Esophagus squamous epithelium (tissue), 5 donors: ENCODE results near the gene FHL5. TPM values are rescaled to one million over a fixed set of nuclear protein-coding genes. Genes with fewer than 3 reads are reported as not detected.
A peak's percentile ranks its signal among the peaks of the same experiment; 100 is the strongest.
"Not testable (repeated sequence)": the region's sequence is repeated elsewhere in the genome, so short reads cannot be mapped to it uniquely, and the experiment has no call there.

Source experiments
- DNase-seq: peaks from one replicate; lab custom pipeline; 2025; lab: John Stamatoyannopoulos, UW
- H3K27ac ChIP-seq, 4 donors: fragments of 200-600 bp; sonication (generic); one replicate each; pipeline ENCODE4 v1.5.1; 2016 to 2019; ENCODE audit warnings: mild to moderate bottlenecking in 1 of 4
- H3K27me3 ChIP-seq, 4 donors: fragments of 200-600 bp; sonication (generic); 1 replicate in 3 of 4; 2 replicates in 1 of 4; pipeline versions ENCODE4 v1.5.1 to v1.6.0; 2017 to 2021; ENCODE audit warnings: antibody characterized with exemption in 1 of 4
- H3K36me3 ChIP-seq, 3 donors: fragments of 200-600 bp; sonication (generic); one replicate each; pipeline ENCODE4 v1.5.1; 2016 to 2019
- H3K4me1 ChIP-seq, 3 donors: fragments of 200-600 bp; sonication (generic); one replicate each; pipeline ENCODE4 v1.5.1; 2017 to 2019
- H3K4me3 ChIP-seq, 4 donors: fragments of 200-600 bp; sonication (generic); 1 replicate in 3 of 4; 2 replicates in 1 of 4; pipeline ENCODE4 v1.5.1; 2016 to 2019; ENCODE audit warnings: mild to moderate bottlenecking in 2 of 4, moderate library complexity in 1 of 4
- H3K9me3 ChIP-seq, 3 donors: fragments of 200-600 bp; sonication (generic); one replicate each; pipeline ENCODE4 v1.5.1; 2016 to 2019
- POLR2A ChIP-seq, 4 donors: fragments of 450-650 bp; IDR thresholded peaks; one replicate each; pipeline ENCODE4 v1.6.1; 2017; ENCODE audit warnings: antibody characterized with exemption in 4 of 4, mild to moderate bottlenecking in 4 of 4, moderate library complexity in 3 of 4
- WGBS, 2 donors: methylation state at CpG; one replicate each; pipeline ENCODE4 v1.1.5; 2018; 5-methylcytosine and 5-hydroxymethylcytosine counted together
- intact Hi-C: fragments of 100-400 bp; cut with DNase I; formaldehyde crosslinking; loops from one replicate; pipeline ENCODE4 v1.15.0; 2022
- total RNA-seq, 4 donors: library from RNA; depleted of rRNA; stranded (reverse); fragments of >200 nt; gene quantifications; one replicate each; pipeline ENCODE4 v1.1.0, GENCODE V29; 2016
- TF ChIP-seq, protein P1 (sequence below), 6 experiments: fragments of 450-650 bp in 4 of 6; fragments of 200-600 bp in 2 of 6; sonication (generic) in 2 of 6; IDR thresholded peaks; one replicate each; pipeline ENCODE4 v1.5.1; 2016 to 2019; ENCODE audit warnings: antibody characterized with exemption in 6 of 6, mild to moderate bottlenecking in 4 of 6, moderate library complexity in 4 of 6
- donor health status: DM: yes; HTN: yes; CAD: no.

Gene FHL5
- total RNA-seq, 4 donors from 2014 or later: 0.83 to 15.2 (median 7.3) TPM

DNA sequence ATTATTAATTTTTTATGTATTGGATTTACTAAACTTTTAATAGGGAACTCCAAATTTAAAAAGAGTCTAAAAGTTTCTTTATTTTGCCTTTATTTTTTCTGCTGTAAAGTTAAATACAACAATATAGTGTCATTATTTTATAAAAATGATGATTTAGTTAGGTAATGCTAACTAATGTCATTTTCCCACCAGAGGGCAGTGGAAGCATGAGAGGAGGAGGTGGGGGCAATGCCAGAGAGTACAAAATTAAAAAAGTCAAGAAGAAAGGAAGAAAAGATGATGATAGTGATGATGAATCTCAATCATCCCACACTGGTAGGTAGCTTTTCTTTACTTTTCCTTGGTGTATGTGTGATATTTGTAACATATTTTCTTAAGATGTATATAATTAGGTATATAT is 20.2 kb upstream of the FHL5 start:
- TF ChIP-seq POLR2A (IDR thresholded peaks at IDR 0.05): no peak
- TF ChIP-seq, protein P1, sequence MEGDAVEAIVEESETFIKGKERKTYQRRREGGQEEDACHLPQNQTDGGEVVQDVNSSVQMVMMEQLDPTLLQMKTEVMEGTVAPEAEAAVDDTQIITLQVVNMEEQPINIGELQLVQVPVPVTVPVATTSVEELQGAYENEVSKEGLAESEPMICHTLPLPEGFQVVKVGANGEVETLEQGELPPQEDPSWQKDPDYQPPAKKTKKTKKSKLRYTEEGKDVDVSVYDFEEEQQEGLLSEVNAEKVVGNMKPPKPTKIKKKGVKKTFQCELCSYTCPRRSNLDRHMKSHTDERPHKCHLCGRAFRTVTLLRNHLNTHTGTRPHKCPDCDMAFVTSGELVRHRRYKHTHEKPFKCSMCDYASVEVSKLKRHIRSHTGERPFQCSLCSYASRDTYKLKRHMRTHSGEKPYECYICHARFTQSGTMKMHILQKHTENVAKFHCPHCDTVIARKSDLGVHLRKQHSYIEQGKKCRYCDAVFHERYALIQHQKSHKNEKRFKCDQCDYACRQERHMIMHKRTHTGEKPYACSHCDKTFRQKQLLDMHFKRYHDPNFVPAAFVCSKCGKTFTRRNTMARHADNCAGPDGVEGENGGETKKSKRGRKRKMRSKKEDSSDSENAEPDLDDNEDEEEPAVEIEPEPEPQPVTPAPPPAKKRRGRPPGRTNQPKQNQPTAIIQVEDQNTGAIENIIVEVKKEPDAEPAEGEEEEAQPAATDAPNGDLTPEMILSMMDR (IDR thresholded peaks at IDR 0.05): peak in 2 of 6 experiments; percentile 13 to 21
- Histone ChIP-seq H3K36me3 (peaks cover 0 to 88% (median 0%) of the 10 kb centered on the region in 3 donors), H3K4me3 (no peak overlapping the region), H3K27ac (no peak overlapping the region), H3K9me3 (no peaks in the 10 kb centered on the region), H3K27me3 (no peaks in the 10 kb centered on the region), H3K4me1 (no peaks in the 10 kb centered on the region)
- intact Hi-C loops: no loop called here
- DNase-seq: no peak

DNA sequence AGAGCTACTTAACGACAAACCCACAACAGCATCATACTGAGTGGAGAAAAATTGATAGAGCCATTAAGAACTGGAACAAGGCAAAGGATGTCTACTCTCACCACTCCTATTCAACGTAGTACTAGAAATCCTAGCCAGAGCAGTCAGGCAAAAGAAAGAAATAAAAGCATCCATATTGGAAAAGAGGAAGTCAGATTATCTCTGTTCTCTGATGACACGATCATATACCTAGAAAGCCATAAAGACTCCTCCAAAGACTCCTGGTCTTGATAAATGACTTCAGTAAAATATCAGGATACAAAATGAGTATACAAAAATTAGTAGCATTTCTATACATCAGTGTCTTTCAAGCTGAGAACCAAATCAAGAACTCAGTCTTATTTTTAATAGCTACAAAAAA is 17.0 kb upstream of the FHL5 start:
- Histone ChIP-seq H3K4me3 (no peak overlapping the region), H3K27ac (no peak overlapping the region), H3K4me1 (no peaks in the 10 kb centered on the region), H3K27me3 (no peaks in the 10 kb centered on the region), H3K36me3 (peaks cover 4 to 88% (median 10%) of the 10 kb centered on the region in 3 donors), H3K9me3 (no peaks in the 10 kb centered on the region)
- intact Hi-C loops: no loop called here
- DNase-seq: no peak
- TF ChIP-seq POLR2A (IDR thresholded peaks at IDR 0.05): no peak
- TF ChIP-seq, protein P1 (IDR thresholded peaks at IDR 0.05): no peak
- 91 to 94% methylated on average over 3 of the region's 3 CpGs for WGBS, 2 donors

DNA sequence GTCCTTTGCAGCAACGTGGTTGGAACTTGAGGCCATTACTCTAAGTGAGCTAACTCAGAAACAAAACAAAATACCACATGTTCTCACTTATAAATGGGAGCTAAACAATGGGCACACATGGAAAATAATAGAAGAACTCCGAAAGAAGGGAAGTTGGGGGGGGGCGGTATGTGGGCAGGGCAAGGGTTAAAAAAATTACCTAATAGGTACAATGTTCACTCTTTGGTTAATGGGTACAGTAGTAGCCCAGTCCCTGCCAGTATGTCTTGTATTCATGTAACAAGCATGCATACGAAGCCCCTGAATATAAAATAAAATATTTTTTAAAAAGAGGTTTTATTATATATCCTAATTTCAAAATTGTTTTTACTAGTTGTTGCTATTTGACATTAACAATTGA is 15.3 kb upstream of the FHL5 start:
- 93 to 96% methylated on average over 4 of the region's 4 CpGs for WGBS, 2 donors
- TF ChIP-seq POLR2A (IDR thresholded peaks at IDR 0.05): no peak
- TF ChIP-seq, protein P1 (IDR thresholded peaks at IDR 0.05): no peak
- Histone ChIP-seq H3K36me3 (peaks cover 7 to 100% (median 10%) of the 10 kb centered on the region in 3 donors), H3K9me3 (no peaks in the 10 kb centered on the region), H3K4me3 (no peak overlapping the region), H3K27ac (no peak overlapping the region), H3K4me1 (no peaks in the 10 kb centered on the region), H3K27me3 (no peaks in the 10 kb centered on the region)
- no peak for DNase-seq
- intact Hi-C loops: no loop called here

GRCh38 chr6:96554558-96554957 is 8.4 kb upstream of the FHL5 start:
- DNase-seq: no peak
- WGBS, 2 donors: 84 to 91% methylated on average over 4 of the region's 4 CpGs
- H3K4me1 ChIP-seq: no peaks in the 10 kb centered on the region
- TF ChIP-seq, protein P1 (IDR thresholded peaks at IDR 0.05): no peak
- TF ChIP-seq POLR2A (IDR thresholded peaks at IDR 0.05): no peak
- intact Hi-C loops: no loop called here
- peaks cover 10 to 73% (median 10%) of the 10 kb centered on the region in 3 donors for H3K36me3 ChIP-seq
- no peaks in the 10 kb centered on the region for H3K27me3 ChIP-seq
- no peaks in the 10 kb centered on the region for H3K9me3 ChIP-seq
- no peak overlapping the region for H3K4me3 ChIP-seq
- no peak overlapping the region for H3K27ac ChIP-seq

- H3K27ac ChIP-seq, H3K27me3 ChIP-seq, H3K4me3 ChIP-seq, DNase-seq, intact Hi-C loops, H3K4me1 ChIP-seq, H3K9me3 ChIP-seq: not testable (repeated sequence)
- H3K36me3 ChIP-seq: peaks cover 0 to 21% (median 0%) of the 10 kb centered on the region in 3 donors
- WGBS, 2 donors: 87 to 98% methylated on average over 2 of the region's 2 CpGs
These were observed 3.2 kb upstream of the FHL5 start for GRCh38 chr6:96559740-96560139.

GRCh38 chr6:96563853-96564252 is 925 bp downstream of the FHL5 start:
- no peaks in the 10 kb centered on the region for H3K4me1 ChIP-seq
- H3K27me3 ChIP-seq: no peaks in the 10 kb centered on the region
- H3K9me3 ChIP-seq: no peaks in the 10 kb centered on the region
- DNase-seq: no peak
- no peaks in the 10 kb centered on the region for H3K36me3 ChIP-seq
- intact Hi-C loops: no loop called here
- H3K27ac ChIP-seq: peak overlapping the region in 1 of 4 donors; percentile 32
- peak overlapping the region in 3 of 4 donors; percentile 17 to 33 (median 22) for H3K4me3 ChIP-seq
- TF ChIP-seq, protein P1 (IDR thresholded peaks at IDR 0.05): no peak
